ENCODE data around the gene JUNB.

Gene JUNB

GRCh38 chr19:12842511-12842910, 51.2 kb downstream of the JUNB start:
- no peak for DNase-seq

Data from C1 segment of cervical spinal cord (tissue), 14 donors.